Measurements from ENCODE around the gene ZSWIM9. TPM values are rescaled to one million over a fixed set of nuclear protein-coding genes. Genes with fewer than 3 reads are reported as not detected.

Gene ZSWIM9
- total RNA-seq: 10 to 100 TPM in 1 of 4 donors, 1 to 10 TPM in 2, under 1 TPM in 1; 0.59 to 13.2 (median 4.2) TPM

DNA sequence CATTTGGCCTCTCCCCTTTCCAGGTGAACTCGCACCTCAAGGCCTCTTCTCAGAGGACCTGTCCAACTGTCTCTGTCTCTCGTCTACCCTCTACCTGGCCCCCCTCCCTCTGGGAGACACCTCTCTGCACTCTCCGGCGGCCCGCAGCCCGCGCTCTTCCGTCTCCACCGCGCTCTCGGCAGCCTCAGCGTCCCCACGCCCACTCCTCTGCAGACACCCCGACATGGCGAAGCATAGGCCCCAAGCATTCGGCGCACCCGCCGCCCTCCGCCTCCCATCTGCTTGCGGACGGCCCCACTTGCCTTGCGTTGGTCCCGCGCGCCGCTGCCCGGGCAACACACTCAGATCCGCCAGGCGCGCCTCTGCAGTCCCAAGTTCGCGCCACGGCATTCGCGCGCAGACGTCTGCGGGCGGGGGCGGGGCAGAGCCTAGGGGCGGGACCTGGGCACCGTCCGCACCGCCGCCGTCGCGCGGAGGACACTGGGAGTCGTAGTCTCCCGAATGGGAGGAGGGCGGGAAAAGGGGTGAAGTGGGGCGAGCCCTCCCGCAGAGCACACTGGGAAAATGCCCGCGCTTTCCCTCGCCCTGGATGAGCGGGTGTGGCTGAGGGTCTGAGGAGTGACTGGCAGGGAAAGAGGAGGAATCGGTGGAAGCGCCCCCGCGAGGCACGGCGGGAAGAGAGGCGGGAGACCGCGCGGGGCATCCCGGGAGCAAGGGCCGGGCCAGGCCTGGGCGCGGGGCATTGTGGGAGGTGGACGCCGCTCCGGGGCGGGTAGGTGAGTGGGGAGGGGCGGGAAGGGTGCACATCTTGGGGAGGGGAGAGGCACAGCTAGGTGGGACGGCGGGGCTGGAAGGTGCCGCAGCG lies at the start of gene ZSWIM9, which contains the start of gene LIG1:
Gene ZSWIM9, plus strand, starts transcription at position 742 of the 865 bp plus-strand sequence. CDS start 1,123 bp downstream, outside the sequence.
Gene LIG1, minus strand, starts transcription at position 406 of the 865 bp plus-strand sequence. CDS start 4,778 bp downstream, outside the sequence.
- Histone ChIP-seq H3K27ac (peak within 1 kb of the TSS; percentile 94 to 95), H3K36me3 (no peaks in the 10 kb centered on the region), H3K9me3 (no peaks in the 10 kb centered on the region), H3K4me1 (no peaks in the 10 kb centered on the region), H3K27me3 (no peaks in the 10 kb centered on the region), H3K4me3 (peak within 1 kb of the TSS; percentile 86 to 87)
- peak; percentile 10 to 41 for TF ChIP-seq POLR2A (IDR thresholded peaks at IDR 0.05)
- TF ChIP-seq, protein P1, sequence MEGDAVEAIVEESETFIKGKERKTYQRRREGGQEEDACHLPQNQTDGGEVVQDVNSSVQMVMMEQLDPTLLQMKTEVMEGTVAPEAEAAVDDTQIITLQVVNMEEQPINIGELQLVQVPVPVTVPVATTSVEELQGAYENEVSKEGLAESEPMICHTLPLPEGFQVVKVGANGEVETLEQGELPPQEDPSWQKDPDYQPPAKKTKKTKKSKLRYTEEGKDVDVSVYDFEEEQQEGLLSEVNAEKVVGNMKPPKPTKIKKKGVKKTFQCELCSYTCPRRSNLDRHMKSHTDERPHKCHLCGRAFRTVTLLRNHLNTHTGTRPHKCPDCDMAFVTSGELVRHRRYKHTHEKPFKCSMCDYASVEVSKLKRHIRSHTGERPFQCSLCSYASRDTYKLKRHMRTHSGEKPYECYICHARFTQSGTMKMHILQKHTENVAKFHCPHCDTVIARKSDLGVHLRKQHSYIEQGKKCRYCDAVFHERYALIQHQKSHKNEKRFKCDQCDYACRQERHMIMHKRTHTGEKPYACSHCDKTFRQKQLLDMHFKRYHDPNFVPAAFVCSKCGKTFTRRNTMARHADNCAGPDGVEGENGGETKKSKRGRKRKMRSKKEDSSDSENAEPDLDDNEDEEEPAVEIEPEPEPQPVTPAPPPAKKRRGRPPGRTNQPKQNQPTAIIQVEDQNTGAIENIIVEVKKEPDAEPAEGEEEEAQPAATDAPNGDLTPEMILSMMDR (IDR thresholded peaks at IDR 0.05): peak; percentile 21 to 48 (median 28)
- peak; percentile 91 to 93 for DNase-seq
- intact Hi-C loops (cut with DNase I; ENCODE audit: low total_unique reads): no loop called here

DNA sequence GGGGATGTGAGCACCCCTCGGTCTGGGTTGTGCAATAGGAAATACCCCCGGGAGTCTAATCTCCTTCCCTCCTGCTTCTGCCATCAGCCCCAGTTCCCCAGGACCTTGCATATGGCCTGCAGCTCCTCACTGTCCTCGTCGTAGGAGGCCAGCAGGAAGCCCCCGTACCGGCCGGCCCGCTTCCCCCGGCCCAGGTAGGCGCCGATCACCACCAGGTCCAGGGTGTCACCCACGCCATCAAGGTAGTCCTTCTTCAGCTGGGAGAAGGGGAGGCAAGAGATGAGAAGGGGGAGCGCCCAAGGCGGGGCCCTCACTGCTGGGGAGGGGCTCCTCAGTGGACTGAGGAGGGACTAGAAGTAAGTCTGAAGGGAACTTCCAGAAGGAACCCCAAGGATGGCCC lies 49.4 kb upstream of the ZSWIM9 start:
- DNase-seq: no peak
- Histone ChIP-seq H3K4me1 (no peaks in the 10 kb centered on the region), H3K27me3 (no peaks in the 10 kb centered on the region), H3K4me3 (no peak overlapping the region), H3K36me3 (no peaks in the 10 kb centered on the region), H3K9me3 (no peaks in the 10 kb centered on the region), H3K27ac (no peak overlapping the region)
- intact Hi-C loops (cut with DNase I; ENCODE audit: low total_unique reads): no loop called here
- TF ChIP-seq POLR2A (IDR thresholded peaks at IDR 0.05): no peak
- TF ChIP-seq, protein P1 (IDR thresholded peaks at IDR 0.05): no peak

DNA sequence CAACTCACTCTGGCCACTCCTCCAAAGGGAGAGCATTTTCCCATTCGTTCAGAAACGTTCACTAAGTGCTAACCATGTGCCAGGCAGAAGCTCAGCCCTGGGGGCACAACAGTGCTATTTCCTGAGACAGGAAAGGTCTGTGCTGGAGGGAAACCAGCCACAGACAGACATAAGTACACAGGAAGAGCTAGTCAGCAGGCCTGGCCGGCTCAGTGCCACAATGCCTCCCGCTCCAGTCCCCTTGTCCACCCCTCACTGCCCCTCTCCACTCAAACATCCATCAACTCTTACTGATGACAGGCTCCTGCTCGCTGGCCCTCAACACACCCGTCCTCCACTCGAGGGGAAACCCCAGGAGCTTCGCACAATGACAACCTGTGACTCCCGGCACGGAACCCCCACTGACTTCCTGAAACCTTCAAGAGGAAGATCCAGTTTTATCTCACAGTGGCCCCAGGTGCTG lies 48.5 kb upstream of the ZSWIM9 start:
- peak in 1 of 2 donors; percentile 42 for DNase-seq
- no peaks in the 10 kb centered on the region for H3K4me1 ChIP-seq
- H3K27ac ChIP-seq: peak overlapping the region; percentile 38 to 47
- TF ChIP-seq, protein P1 (IDR thresholded peaks at IDR 0.05): no peak
- TF ChIP-seq POLR2A (IDR thresholded peaks at IDR 0.05): no peak
- H3K4me3 ChIP-seq: no peak overlapping the region
- H3K36me3 ChIP-seq: no peaks in the 10 kb centered on the region
- H3K9me3 ChIP-seq: no peaks in the 10 kb centered on the region
- H3K27me3 ChIP-seq: no peaks in the 10 kb centered on the region
- intact Hi-C loops (cut with DNase I; ENCODE audit: low total_unique reads): no loop called here

DNA sequence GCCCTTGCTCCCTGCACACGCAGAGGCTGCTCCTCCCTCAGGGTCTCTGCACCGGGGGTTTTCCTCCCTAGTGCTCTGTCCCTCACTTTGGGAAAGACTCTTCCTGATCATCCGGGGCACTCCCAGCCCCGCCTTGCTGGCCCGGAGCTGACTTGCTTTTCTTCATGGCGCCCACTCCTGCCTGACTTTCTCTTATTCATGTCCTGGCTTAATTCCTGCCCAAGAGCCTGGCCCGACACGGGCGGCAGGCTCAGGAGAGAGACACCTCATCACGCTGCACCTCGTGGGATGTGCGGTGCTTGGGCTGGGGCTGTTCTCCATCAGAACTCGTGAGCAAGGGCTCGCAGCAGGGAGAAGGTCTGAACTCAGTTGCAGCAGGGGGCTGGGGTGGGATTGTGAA lies 48.1 kb upstream of the ZSWIM9 start:
- Histone ChIP-seq H3K4me3 (no peak overlapping the region), H3K4me1 (no peaks in the 10 kb centered on the region), H3K27me3 (no peaks in the 10 kb centered on the region), H3K9me3 (no peaks in the 10 kb centered on the region), H3K36me3 (no peaks in the 10 kb centered on the region), H3K27ac (peak overlapping the region; percentile 38 to 47)
- TF ChIP-seq, protein P1 (IDR thresholded peaks at IDR 0.05): no peak
- TF ChIP-seq POLR2A (IDR thresholded peaks at IDR 0.05): no peak
- DNase-seq: no peak
- intact Hi-C loops (cut with DNase I; ENCODE audit: low total_unique reads): no loop called here
